Keratinocyte (primary cell): ENCODE measurements around the gene ULK4. TPM values are rescaled to one million over a fixed set of nuclear protein-coding genes. Genes with fewer than 3 reads are reported as not detected.

Source experiments
- DNase-seq: peaks from one replicate; pipeline ENCODE4 v3.0.0-alpha.2; 2011; ENCODE audit warnings: low read depth, missing footprints, low spot score
- FAIRE-seq: peaks from 2 replicates; lab custom pipeline; 2011; peaks lifted over from hg19 to GRCh38; lab: Jason Lieb, UNC
- H2AFZ ChIP-seq: 2 replicates; pipeline ENCODE4 v1.6.0; 2012; ENCODE audit warnings: low read length, control low read depth, inconsistent platforms; ENCODE audit not compliant: control insufficient read depth
- H3K27ac ChIP-seq: 2 replicates; pipeline ENCODE4 v1.5.1; 2011; ENCODE audit warnings: low read length; ENCODE audit not compliant: control insufficient read depth, insufficient read depth
- H3K27me3 ChIP-seq: 3 replicates; pipeline ENCODE4 v1.6.0; 2011; ENCODE audit warnings: low read length; ENCODE audit not compliant: control insufficient read depth, insufficient read depth; ENCODE audit errors: extremely low read depth
- H3K36me3 ChIP-seq, 2 experiments: 2 replicates in 1 of 2; 3 replicates in 1 of 2; pipeline ENCODE4 v1.5.1; 2011; ENCODE audit warnings: low read length in 2 of 2, mild to moderate bottlenecking in 1 of 2; ENCODE audit not compliant: control insufficient read depth in 2 of 2, insufficient read depth in 2 of 2; ENCODE audit errors: extremely low read depth in 1 of 2
- H3K4me1 ChIP-seq: 3 replicates; pipeline ENCODE4 v1.5.1; 2011; ENCODE audit warnings: low read length; ENCODE audit not compliant: control insufficient read depth, insufficient read depth; ENCODE audit errors: extremely low read depth
- H3K4me2 ChIP-seq: 3 replicates; pipeline ENCODE4 v1.6.0; 2011; ENCODE audit warnings: low read depth, low read length; ENCODE audit not compliant: control insufficient read depth, insufficient read depth; ENCODE audit errors: extremely low read depth
- H3K4me3 ChIP-seq, 3 experiments: fragments of 200-600 bp in 1 of 3; sonication (generic) in 1 of 3; 2 replicates in 2 of 3; 3 replicates in 1 of 3; pipeline ENCODE4 v1.5.1; 2011 to 2016; ENCODE audit warnings: low read length in 3 of 3, mild to moderate bottlenecking in 3 of 3, control low read depth in 2 of 3, inconsistent platforms in 1 of 3, low read depth in 1 of 3, mixed read lengths in 1 of 3, mixed run types in 1 of 3, moderate library complexity in 1 of 3; ENCODE audit not compliant: control insufficient read depth in 2 of 3, insufficient read depth in 2 of 3; ENCODE audit errors: extremely low read depth in 1 of 3
- H3K79me2 ChIP-seq: 2 replicates; pipeline ENCODE4 v1.6.0; 2012; ENCODE audit warnings: low read length; ENCODE audit not compliant: control insufficient read depth, insufficient read depth
- H3K9ac ChIP-seq: 3 replicates; pipeline ENCODE4 v1.6.0; 2011; ENCODE audit warnings: low read length; ENCODE audit not compliant: control insufficient read depth, insufficient read depth; ENCODE audit errors: extremely low read depth
- H3K9me1 ChIP-seq: 3 replicates; pipeline ENCODE4 v1.6.0; 2011; ENCODE audit warnings: low read length; ENCODE audit not compliant: control insufficient read depth, insufficient read depth; ENCODE audit errors: extremely low read depth
- H3K9me3 ChIP-seq: 2 replicates; pipeline ENCODE4 v1.5.1; 2012; ENCODE audit warnings: low read depth, low read length; ENCODE audit not compliant: control insufficient read depth
- H4K20me1 ChIP-seq: 3 replicates; pipeline ENCODE4 v1.6.0; 2011; ENCODE audit warnings: low read length; ENCODE audit not compliant: control insufficient read depth, insufficient read depth; ENCODE audit errors: extremely low read depth
- CTCF ChIP-seq, 3 experiments: IDR thresholded peaks in 1 of 3; conservative IDR thresholded peaks in 1 of 3; optimal IDR thresholded peaks in 1 of 3; 2 replicates in 2 of 3; 3 replicates in 1 of 3; pipeline versions ENCODE3 to v1.5.1; 2011; ENCODE audit warnings: low read length in 3 of 3, mild to moderate bottlenecking in 3 of 3, moderate library complexity in 2 of 3, control low read depth in 1 of 3, inconsistent platforms in 1 of 3; ENCODE audit not compliant: insufficient read depth in 2 of 3; ENCODE audit errors: extremely low read depth in 1 of 3
- EZH2 ChIP-seq: IDR thresholded peaks from one replicate; pipeline ENCODE4 v1.6.1; 2012; ENCODE audit warnings: inconsistent platforms, mild to moderate bottlenecking, low read length, moderate library complexity
- dilution Hi-C: fragments of 300-500 bp; cut with MboI; formaldehyde crosslinking; loops from one replicate; pipeline ENCODE4 v1.7.0; 2020; ENCODE audit warnings: low sequenced_read_pairs; ENCODE audit not compliant: extremely low pct_ligation_motif_present
- polyA plus RNA-seq, 5 experiments: library from polyadenylated mRNA; depleted of rRNA in 3 of 5; stranded (reverse) in 3 of 5; stranded (forward) in 1 of 5; unstranded in 1 of 5; fragments of >200 nt; gene quantifications; 1 replicate in 1 of 5; 2 replicates in 3 of 5; 3 replicates in 1 of 5; pipeline versions ENCODE4 v1.2.1 to v1.2.3, GENCODE V29; 2011 to 2012; ENCODE audit warnings: missing spikeins in 2 of 5, low read depth in 1 of 5, low replicate concordance in 1 of 5

Gene ULK4
- polyA plus RNA-seq, 1 donor (not counting 4 experiments of a cell fraction or from before 2014, with no cell fraction given), result 6.1 TPM

- Histone ChIP-seq H3K79me2 (no peaks in the 10 kb centered on the region), H3K27me3 (no peaks in the 10 kb centered on the region), H3K4me3 (no peak overlapping the region), H3K36me3 (no peaks in the 10 kb centered on the region), H2AFZ (no peak overlapping the region), H3K9me3 (no peaks in the 10 kb centered on the region), H3K27ac (no peak overlapping the region), H3K9me1 (no peaks in the 10 kb centered on the region), H3K9ac (no peak overlapping the region), H3K4me1 (no peaks in the 10 kb centered on the region), H3K4me2 (no peak overlapping the region), H4K20me1 (no peaks in the 10 kb centered on the region)
- FAIRE-seq (no peak), DNase-seq (no peak)
- dilution Hi-C loops, result no loop called here
- TF ChIP-seq CTCF (optimal IDR thresholded peaks at IDR 0.05 in 1 of 3, IDR thresholded peaks at IDR 0.05 in 1 of 3, conservative IDR thresholded peaks at IDR 0.05 in 1 of 3; ENCODE audit: extremely low read depth in 1 of 3, insufficient read depth in 2 of 3, low read length in 3 of 3) (no peak), EZH2 (no peak)
Observed at GRCh38 chr3:41612853-41613252, 349.1 kb downstream of the ULK4 start.

GRCh38 chr3:41611008-41611407, 350.9 kb downstream of the ULK4 start:
- Histone ChIP-seq H3K4me2 (no peak overlapping the region), H3K9me3 (no peaks in the 10 kb centered on the region), H3K36me3 (no peaks in the 10 kb centered on the region), H3K27ac (no peak overlapping the region), H3K4me3 (no peak overlapping the region), H2AFZ (no peak overlapping the region), H3K79me2 (no peaks in the 10 kb centered on the region), H4K20me1 (no peaks in the 10 kb centered on the region), H3K9me1 (no peaks in the 10 kb centered on the region), H3K27me3 (no peaks in the 10 kb centered on the region), H3K9ac (no peak overlapping the region), H3K4me1 (no peaks in the 10 kb centered on the region)
- FAIRE-seq (no peak), DNase-seq (no peak)
- dilution Hi-C loops, result no loop called here
- TF ChIP-seq EZH2 (no peak), CTCF (optimal IDR thresholded peaks at IDR 0.05 in 1 of 3, IDR thresholded peaks at IDR 0.05 in 1 of 3, conservative IDR thresholded peaks at IDR 0.05 in 1 of 3; ENCODE audit: extremely low read depth in 1 of 3, insufficient read depth in 2 of 3, low read length in 3 of 3) (no peak)
